CD1c-positive myeloid dendritic cell (primary cell): Measurements from ENCODE around the gene NAA35.

Source experiments
- DNase-seq: peaks from one replicate; pipeline ENCODE4 v3.0.0-alpha.2; 2016; ENCODE audit errors: extremely low spot score

Gene NAA35

GRCh38 chr9:86062845-86063693 is 122.1 kb downstream of the NAA35 start:
- DNase-seq, result peak; percentile 36

- DNase-seq, result no peak
These were observed 123.3 kb downstream of the NAA35 start for GRCh38 chr9:86064220-86064619.

GRCh38 chr9:86069206-86069869 is 128.4 kb downstream of the NAA35 start:
- DNase-seq, result peak; percentile 79
